ENCODE data around the gene ST6GALNAC2.

ST6GALNAC2 gene

DNA sequence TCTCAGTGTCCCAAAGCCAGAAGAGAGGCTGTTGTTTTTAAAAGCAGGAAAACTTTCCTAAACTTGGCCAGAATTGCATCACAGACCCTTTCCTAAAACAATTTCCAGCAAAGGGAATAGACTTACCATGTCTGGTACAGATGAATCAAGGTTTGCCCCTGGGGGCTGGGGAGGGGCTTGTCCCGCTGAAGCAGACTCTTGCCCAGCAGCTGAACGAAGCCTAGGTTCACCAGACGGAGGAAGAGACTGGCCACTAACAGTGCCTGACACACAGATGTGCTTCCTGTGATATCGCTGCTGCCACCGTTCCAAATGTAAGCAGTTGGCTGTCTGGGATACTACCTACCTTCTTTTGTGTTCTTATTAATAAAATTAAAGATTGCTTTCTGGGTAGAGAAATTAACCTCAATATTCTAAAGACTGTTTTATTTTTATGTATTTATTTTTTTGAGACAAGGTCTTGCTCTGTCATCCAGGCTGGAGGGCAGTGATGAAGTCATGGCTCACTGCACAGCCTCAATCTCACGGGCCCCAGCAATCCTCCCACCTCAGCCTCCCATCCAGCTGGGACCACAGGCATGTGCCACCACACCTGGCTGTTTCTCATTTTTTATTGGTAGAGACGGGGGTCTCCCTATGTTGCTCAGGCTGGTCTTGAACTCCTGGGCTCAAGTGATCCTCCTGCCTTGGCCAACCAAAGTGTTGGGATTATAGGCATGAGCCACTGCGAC lies 32.3 kb downstream of the ST6GALNAC2 start:
- no peak for DNase-seq (ENCODE audit: low spot score)

DNA sequence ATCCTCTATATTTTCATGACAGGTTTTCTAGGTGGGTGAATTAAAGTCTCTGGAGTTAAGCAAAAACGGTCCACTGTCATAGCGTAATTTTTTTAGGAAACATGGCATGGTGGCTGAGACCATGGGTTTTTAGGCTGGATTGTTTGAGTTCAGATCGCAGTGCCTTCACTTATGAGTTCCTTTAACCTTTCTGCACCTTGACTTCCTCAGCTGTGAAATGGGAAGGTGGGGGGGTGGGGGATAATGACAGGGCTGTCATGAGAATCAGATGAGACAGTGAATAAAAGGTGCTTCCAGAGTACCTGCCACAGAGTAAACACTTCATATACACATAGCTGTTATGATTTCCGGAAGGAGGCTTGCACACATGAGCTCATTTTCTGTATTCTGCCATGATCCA lies 34.0 kb downstream of the ST6GALNAC2 start:
- no peak for DNase-seq (ENCODE audit: low spot score)

DNA sequence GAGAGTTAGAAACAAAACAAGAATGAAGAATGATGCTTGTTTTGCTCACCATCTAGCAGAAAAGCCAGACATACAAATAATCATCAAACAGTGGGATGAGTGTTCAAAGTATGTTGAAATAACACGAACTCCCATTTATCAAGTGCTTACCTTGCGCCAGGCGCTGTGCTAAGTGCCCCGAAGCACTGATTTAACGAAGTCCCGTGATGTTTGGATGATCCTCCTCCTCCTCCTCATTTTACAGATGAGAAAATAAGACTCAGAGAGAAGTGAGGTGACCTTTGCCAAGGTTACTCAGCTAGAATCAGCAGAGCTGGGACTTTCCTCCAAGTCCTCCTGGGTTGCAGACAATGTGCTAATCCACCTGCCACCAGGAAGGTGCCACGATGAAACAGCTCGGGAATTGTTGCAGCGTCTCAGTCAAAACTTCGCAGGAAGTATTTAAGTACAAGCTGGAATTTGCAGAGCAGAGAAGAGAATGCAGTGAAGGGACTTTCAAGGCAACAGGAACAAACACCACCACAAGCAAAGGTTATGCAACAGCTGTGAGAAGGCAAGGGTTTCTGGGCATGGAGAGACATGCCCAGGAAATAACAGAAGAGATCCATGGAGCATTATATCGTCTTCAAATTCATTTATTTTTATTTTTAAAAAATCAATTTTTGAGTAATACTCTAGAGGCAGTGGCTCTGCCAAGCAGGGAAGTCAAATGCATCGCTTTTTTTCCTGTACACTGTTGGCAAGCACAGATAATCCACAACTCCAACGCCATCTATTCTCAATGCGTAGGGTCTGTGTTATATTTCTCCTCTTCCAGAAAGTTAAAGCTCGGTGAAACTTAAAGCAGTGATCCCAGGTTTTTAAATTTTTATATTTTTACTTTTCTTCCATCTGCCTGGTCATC lies 34.7 kb downstream of the ST6GALNAC2 start:
- no peak for DNase-seq (ENCODE audit: low spot score)

GRCh38 chr17:76549539-76549938 lies 36.1 kb downstream of the ST6GALNAC2 start:
- DNase-seq (ENCODE audit: low spot score): no peak

DNA sequence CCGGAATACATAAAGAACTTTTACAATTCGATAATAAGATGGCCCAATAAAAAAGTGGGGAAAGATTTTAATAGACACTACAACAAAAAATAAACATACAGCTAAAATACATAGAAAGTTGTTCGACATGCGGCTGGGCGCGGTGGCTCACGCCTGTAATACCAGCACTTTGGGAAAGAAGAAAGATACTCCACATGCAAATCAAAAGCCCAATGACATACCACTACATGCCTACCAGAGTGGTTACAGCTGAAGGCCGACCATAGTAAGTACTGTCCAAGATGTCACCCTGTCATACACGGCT lies 36.5 kb downstream of the ST6GALNAC2 start:
- DNase-seq (ENCODE audit: low spot score): no peak

GRCh38 chr17:76548378-76549214 lies 37.1 kb downstream of the ST6GALNAC2 start:
- DNase-seq (ENCODE audit: low spot score): no peak

GRCh38 chr17:76547642-76548202 lies 37.9 kb downstream of the ST6GALNAC2 start:
- peak; percentile 48 for DNase-seq (ENCODE audit: low spot score)

DNA sequence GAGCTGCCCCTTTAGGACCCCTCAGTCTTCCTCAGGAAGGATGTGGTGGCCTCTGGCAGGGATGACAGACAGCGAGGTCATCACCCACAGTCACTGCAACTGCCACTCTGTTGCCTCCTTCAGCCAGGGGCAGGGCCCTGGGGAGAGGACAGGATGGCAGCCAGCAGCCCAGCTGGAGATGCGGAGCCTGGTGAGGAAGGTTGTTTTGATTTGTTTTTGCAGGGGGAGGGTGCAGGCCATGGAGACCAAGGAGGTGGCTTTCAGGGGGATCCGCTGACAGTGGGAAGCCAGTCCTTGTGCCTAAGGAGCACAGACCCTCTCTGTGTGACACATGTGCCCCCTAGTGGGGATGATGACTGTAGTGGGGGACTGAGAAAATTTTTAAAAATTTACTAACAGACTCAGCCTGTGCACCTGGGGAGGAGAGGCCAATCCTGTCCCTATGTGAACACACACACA lies 38.4 kb downstream of the ST6GALNAC2 start:
- DNase-seq (ENCODE audit: low spot score): peak; percentile 76

- DNase-seq (ENCODE audit: low spot score): no peak
Measured at GRCh38 chr17:76546556-76547182, 39.0 kb downstream of the ST6GALNAC2 start.

DNA sequence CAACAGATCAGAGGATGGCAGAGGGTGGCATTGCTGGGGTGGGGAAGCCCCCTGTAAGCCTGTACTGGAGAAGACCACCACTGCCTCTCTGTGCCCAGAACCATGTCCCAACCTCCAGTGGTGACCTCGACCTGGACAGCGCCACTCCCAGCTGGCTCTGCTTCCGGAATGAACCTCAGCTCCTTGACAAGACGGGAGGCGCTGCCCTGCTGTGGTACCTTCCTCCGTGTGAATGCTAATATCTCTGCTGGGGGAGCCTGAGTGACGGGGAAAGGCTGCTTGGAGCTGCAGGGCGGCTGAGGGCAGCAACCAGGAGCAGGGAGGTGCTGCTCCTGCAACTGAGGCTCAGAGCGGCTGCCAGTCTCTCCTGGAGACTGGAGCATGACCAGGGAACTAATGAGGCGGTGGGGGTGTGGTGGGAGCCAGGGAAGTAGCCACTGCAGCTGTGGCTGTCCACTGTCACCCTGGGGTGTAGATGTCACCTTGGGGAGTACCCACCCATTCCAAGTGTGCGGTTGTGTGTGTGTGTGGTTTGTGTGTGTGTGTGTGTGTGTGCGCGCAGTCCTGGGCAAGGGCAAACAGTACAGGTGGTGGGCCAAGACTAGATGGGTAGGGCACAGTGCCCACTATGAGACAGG lies 39.6 kb downstream of the ST6GALNAC2 start:
- DNase-seq (ENCODE audit: low spot score): no peak

- no peak for DNase-seq (ENCODE audit: low spot score)
Measured at GRCh38 chr17:76544546-76545365, 40.9 kb downstream of the ST6GALNAC2 start.

GRCh38 chr17:76543826-76544545 lies 41.7 kb downstream of the ST6GALNAC2 start:
- no peak for DNase-seq (ENCODE audit: low spot score)

DNA sequence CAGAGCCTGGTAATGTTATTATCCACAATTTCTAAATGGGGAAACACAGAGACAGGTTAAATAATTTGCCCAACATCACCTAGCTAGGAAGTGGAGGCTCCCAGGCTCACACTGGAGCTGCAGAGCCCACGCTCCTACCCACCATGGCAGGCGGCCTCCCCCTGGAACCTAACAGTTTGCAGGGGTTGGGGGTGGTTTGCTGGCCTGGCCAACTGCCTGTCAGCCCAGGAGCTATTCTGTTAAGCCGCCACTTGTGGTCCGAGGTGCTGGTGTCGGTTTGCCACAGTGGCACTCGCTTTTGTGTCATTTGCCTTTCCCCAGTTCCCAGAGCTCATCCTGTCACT lies 42.2 kb downstream of the ST6GALNAC2 start:
- DNase-seq (ENCODE audit: low spot score): no peak

GRCh38 chr17:76542984-76543383 lies 42.7 kb downstream of the ST6GALNAC2 start:
- DNase-seq (ENCODE audit: low spot score): no peak

- DNase-seq (ENCODE audit: low spot score): no peak
Measured at GRCh38 chr17:76542566-76542971, 43.1 kb downstream of the ST6GALNAC2 start.

- peak; percentile 46 for DNase-seq (ENCODE audit: low spot score)
Measured at GRCh38 chr17:76541739-76542454, 43.8 kb downstream of the ST6GALNAC2 start.

GRCh38 chr17:76540381-76541300 lies 45.0 kb downstream of the ST6GALNAC2 start:
- peak; percentile 94 for DNase-seq (ENCODE audit: low spot score)

Measured in left forelimb (tissue), 1 donor.